ENCODE results near the gene AKR1C1. TPM values are rescaled to one million over a fixed set of nuclear protein-coding genes. Genes with fewer than 3 reads are reported as not detected.
"Not testable (repeated sequence)": the region's sequence is repeated elsewhere in the genome, so short reads cannot be mapped to it uniquely, and the experiment has no call there.

AKR1C1 gene
- total and polyA plus RNA-seq, 2 of the 13 experiments (the other 11 are each of a cell fraction or from before 2014, with no cell fraction given): 948 to 2,238 TPM

- TF ChIP-seq YEATS2 (CRISPR knock-in tag; IDR thresholded peaks at IDR 0.05; ENCODE audit: borderline replicate concordance): 0 out of 2 replicates have a peak, but pooled peaks have one; percentile 26
- 0 out of 2 replicates have a peak, but pooled peaks have one; percentile 40 for TF ChIP-seq ZBTB43 (CRISPR knock-in tag; conservative IDR thresholded peaks at IDR 0.05)
- TF ChIP-seq ZNF800 (CRISPR knock-in tag; IDR thresholded peaks at IDR 0.05): peak; percentile 41; the same call in 1 of the 2 replicates
- TF ChIP-seq ELF4 (CRISPR knock-in tag; IDR thresholded peaks at IDR 0.05; ENCODE audit: borderline replicate concordance): 0 out of 2 replicates have a peak, but pooled peaks have one; percentile 36
- TF ChIP-seq ELF3 (CRISPR knock-in tag; IDR thresholded peaks at IDR 0.05): peak; percentile 33; the same call in 1 of the 2 replicates
- TF ChIP-seq MED1 (CRISPR knock-in tag; IDR thresholded peaks at IDR 0.05): peak; percentile 61
These were observed 55.6 kb downstream of the AKR1C1 start (continued) for GRCh38 chr10:5018671-5019277.

- 95% methylated on average over 6 of the region's 6 CpGs for WGBS (ENCODE audit: low lambda C conversion rate)
- ATAC-seq; H3K4me3 ChIP-seq (replicated peaks in 1 of 3; ENCODE audit: insufficient read depth in 1 of 3, low read depth in 2 of 3, low read length in 3 of 3); H3K36me3 ChIP-seq (replicated peaks in 1 of 2; ENCODE audit: control insufficient read depth in 1 of 2, insufficient read depth in 2 of 2, low read length in 2 of 2); H3K79me2 ChIP-seq (ENCODE audit: insufficient read depth, low read length); H4K20me1 ChIP-seq (ENCODE audit: insufficient read depth, low read length); H3K9ac ChIP-seq (ENCODE audit: insufficient read depth, low read depth, low read length); CTCF ChIA-PET (ENCODE audit: low intra/inter-chr PET ratio, low total read pairs); FAIRE-seq; H3K4me2 ChIP-seq (ENCODE audit: low read depth, low read length); H3K27me3 ChIP-seq (ENCODE audit: control insufficient read depth in 1 of 2, insufficient read depth in 2 of 2, low read length in 2 of 2); H2AFZ ChIP-seq (ENCODE audit: low read length); BruUV-seq (replicated peaks); H3K9me3 ChIP-seq (ENCODE audit: low read length): not testable (repeated sequence)
- peaks cover 45% of the 10 kb centered on the region for H3K4me1 ChIP-seq (ENCODE audit: insufficient read depth, low read length)
- TF ChIP-seq MAFK (conservative IDR thresholded peaks at IDR 0.05 in 1 of 2, IDR thresholded peaks at IDR 0.05 in 1 of 2; ENCODE audit: low read length in 2 of 2): peak; percentile 40 to 58
- TF ChIP-seq NFE2L2 (IDR thresholded peaks at IDR 0.05; ENCODE audit: low read length): peak; percentile 87
- peak; percentile 60; the same call in 1 of the 2 replicates for TF ChIP-seq NFE2 (CRISPR knock-in tag; IDR thresholded peaks at IDR 0.05)
- TF ChIP-seq FOSL2 (CRISPR knock-in tag; IDR thresholded peaks at IDR 0.05): peak; percentile 19; the same call in 1 of the 2 replicates
- peak; percentile 70 for TF ChIP-seq MAFF (IDR thresholded peaks at IDR 0.05; ENCODE audit: low read depth, low read length)
- 0 out of 2 replicates have a peak, but pooled peaks have one; percentile 46 for TF ChIP-seq PBX2 (CRISPR knock-in tag; IDR thresholded peaks at IDR 0.05)
- in situ Hi-C loops (cut with HindIII; ENCODE audit: extremely low pct_ligation_motif_present, low pct_unique_long_range_greater_than_20kb) (loop anchor here (10.0 kb wide), 1 partner anchor 265 kb away; no protein-coding TSS in a partner anchor), intact Hi-C loops (cut with micrococcal nuclease; ENCODE audit: unreplicated experiment) (loop anchor here (5.0 to 10.0 kb wide), 2 partner anchors 72 to 265 kb away; partner anchors contain the start of gene AKR1C3)
- POLR2A ChIA-PET: interaction anchor here (1.5 kb wide), 1 partner anchor 50 kb away, joined by 5 read pairs; no protein-coding TSS in a partner anchor
- H3K27ac ChIP-seq (ENCODE audit: extremely low read length, insufficient read depth, low read length): peak overlapping the region; percentile 51
- DNase-seq (ENCODE audit: low spot score): peak; percentile 37
These were observed 56.8 kb downstream of the AKR1C1 start for GRCh38 chr10:5019770-5020612.

Data from HepG2 (cell line).